LHCN-M2 (cell line): ENCODE measurements around the gene TERT. TPM values are rescaled to one million over a fixed set of nuclear protein-coding genes. Genes with fewer than 3 reads are reported as not detected.
"Not testable (repeated sequence)": the region's sequence is repeated elsewhere in the genome, so short reads cannot be mapped to it uniquely, and the experiment has no call there.

ENCODE experiments used
- DNase-seq: peaks from one replicate; pipeline ENCODE4 v3.0.0-alpha.2; 2012; ENCODE audit warnings: low read depth
- total RNA-seq: library from RNA; depleted of rRNA; stranded (reverse); fragments of >200 nt; gene quantifications from 2 replicates; pipeline ENCODE4 v1.2.3, GENCODE V29; 2014

Gene TERT
- total RNA-seq, 1 experiment from 2014 or later = 173 TPM

DNA sequence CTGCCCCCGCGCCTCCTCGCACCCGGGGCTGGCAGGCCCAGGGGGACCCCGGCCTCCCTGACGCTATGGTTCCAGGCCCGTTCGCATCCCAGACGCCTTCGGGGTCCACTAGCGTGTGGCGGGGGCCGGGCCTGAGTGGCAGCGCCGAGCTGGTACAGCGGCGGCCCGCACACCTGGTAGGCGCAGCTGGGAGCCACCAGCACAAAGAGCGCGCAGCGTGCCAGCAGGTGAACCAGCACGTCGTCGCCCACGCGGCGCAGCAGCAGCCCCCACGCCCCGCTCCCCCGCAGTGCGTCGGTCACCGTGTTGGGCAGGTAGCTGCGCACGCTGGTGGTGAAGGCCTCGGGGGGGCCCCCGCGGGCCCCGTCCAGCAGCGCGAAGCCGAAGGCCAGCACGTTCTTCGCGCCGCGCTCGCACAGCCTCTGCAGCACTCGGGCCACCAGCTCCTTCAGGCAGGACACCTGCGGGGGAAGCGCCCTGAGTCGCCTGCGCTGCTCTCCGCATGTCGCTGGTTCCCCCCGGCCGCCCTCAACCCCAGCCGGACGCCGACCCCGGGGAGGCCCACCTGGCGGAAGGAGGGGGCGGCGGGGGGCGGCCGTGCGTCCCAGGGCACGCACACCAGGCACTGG lies 548 bp downstream of the TERT start:
- peak; percentile 46 for DNase-seq

DNA sequence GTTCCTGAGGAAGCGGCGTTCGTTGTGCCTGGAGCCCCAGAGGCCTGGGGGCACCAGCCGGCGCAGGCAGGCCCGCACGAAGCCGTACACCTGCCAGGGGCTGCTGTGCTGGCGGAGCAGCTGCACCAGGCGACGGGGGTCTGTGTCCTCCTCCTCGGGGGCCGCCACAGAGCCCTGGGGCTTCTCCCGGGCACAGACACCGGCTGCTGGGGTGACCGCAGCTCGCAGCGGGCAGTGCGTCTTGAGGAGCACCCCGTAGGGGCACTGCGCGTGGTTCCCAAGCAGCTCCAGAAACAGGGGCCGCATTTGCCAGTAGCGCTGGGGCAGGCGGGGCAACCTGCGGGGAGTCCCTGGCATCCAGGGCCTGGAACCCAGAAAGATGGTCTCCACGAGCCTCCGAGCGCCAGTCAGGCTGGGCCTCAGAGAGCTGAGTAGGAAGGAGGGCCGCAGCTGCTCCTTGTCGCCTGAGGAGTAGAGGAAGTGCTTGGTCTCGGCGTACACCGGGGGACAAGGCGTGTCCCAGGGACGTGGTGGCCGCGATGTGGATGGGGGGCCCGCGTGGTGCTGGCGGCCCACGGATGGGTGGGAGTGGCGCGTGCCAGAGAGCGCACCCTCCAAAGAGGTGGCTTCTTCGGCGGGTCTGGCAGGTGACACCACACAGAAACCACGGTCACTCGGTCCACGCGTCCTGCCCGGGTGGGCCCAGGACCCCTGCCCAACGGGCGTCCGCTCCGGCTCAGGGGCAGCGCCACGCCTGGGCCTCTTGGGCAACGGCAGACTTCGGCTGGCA lies 1.3 kb downstream of the TERT start:
- DNase-seq = peak; percentile 57

DNA sequence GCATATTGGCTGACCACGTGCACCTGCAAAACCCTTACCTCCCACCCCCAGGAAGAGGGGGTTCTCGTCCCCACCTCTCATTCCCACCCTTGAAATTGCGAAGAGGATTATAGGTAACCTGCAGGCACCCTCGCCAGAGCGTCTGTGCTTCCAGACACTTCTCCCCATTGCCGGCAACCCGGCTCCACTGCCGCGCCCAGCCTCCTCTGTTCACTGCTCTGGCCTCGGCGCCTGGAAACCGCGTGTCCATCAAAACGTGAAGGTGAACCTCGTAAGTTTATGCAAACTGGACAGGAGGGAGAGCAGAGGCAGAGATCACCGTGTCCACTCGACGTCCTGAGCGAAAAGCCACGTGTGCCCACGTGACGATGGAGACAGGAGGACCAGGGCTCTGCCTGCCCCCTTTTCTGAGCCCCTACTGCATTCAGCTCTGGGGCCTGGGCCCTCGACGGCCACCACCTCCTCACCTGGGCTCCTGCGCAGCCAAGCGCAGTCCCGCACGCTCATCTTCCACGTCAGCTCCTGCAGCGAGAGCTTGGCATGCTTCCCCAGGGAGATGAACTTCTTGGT lies 1.9 kb downstream of the TERT start:
- peak; percentile 58 for DNase-seq

DNA sequence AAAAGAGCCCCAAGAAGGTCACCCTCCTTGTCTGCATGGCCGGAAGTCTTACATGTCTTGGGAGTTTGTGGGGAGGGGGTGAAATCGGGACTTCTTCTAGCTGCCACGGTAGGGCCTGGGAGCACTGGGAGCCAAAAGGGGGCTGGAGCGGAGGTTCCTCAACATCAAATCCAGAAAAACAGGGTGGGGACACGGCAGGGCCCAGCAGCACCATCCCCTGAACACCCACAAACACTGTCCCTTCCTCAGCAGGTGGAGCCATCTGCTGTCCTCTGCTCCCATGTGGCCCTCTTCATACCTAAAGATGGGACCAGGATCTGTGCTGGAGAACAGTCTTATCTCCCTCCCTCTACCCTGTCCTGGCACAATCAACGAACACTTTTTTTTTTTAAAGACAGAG lies 2.7 kb downstream of the TERT start:
- no peak for DNase-seq

DNA sequence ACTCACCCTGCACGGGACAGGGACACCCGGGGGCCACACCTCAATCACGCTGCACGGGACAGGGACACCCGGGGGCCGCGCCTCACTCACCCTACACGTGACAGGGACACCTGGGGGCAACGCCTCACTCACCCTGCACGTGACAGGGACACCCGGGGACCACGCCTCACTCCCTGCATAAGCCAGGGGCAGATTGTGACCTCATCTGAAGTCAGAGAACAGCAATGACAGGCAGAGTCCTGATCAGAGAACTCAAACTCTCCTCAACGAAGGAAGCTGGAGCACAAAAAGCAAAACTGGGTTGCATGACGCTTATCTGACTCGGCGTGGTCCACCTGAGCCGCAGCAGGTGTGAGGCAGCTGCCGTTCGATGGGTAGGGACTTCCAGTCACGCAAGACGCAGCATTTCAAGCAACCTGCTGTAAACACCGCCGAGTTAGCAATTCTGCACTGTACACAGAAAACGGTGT lies 3.2 kb downstream of the TERT start:
- no peak for DNase-seq

DNA sequence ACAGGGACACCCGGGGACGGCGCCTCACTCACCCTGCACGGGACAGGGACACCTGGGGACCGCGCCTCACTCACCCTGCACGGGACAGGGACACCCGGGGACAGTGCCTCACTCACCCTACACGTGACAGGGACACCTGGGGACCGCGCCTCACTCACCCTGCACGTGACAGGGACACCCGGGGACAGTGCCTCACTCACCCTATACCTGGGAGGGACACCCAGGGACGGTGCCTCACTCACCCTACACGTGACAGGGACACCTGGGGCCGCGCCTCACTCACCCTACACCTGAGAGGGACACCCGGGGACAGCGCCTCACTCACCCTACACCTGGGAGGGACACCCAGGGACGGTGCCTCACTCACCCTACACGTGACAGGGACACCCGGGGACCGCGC lies 3.9 kb downstream of the TERT start:
- not testable (repeated sequence) for DNase-seq

DNA sequence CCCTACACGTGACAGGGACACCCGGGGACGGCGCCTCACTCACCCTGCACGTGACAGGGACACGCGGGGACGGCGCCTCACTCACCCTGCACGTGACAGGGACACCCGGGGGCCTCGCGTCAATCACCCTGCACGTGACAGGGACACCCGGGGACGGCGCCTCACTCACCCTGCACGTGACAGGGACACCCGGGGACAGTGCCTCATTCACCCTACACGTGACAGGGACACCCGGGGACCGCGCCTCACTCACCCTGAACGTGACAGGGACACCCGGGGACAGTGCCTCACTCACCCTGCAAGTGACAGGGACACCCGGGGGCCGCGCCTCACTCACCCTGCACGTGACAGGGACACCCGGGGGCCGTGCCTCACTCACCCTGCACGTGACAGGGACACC lies 5.3 kb downstream of the TERT start:
- not testable (repeated sequence) for DNase-seq

DNA sequence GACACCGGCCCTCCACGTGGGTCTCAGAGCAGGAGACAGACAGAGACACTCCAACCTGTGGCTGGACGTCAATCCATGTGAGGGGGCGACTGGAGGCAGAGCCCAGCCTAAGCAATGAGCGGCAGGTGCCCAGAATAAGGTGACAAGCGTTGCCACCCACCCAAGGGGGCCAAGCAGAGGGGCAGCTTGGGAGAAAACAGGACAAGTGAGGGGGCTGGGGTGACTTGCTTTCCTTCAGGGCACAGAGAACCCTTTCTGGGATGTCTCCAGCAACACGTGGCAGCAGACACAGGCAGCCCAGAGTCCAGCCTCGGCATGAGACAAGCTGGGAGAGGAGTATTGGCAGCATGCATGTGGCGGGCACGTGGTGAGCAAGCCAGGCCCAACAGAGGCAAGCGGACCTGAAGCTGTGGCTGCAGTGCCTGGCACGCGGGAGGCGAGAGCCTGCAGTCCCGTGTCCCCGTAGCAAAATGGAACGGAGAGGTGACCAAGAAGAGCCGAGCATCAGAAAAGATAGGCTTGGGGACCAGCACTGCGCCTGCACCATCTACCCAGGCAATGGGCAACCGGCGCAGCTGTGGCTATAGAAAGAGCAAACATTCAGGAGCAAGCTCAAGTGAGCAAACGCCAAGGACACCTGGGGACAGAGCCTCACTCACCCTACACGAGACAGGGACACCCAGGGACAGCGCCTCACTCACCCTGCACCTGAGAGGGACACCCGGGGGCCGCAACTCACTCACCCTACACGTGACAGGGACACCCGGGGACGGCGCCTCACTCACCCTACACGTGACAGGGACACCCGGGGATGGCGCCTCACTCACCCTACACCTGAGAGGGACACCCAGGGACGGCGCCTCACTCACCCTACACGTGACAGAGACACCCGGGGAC lies 6.2 kb downstream of the TERT start:
- DNase-seq = no peak

DNA sequence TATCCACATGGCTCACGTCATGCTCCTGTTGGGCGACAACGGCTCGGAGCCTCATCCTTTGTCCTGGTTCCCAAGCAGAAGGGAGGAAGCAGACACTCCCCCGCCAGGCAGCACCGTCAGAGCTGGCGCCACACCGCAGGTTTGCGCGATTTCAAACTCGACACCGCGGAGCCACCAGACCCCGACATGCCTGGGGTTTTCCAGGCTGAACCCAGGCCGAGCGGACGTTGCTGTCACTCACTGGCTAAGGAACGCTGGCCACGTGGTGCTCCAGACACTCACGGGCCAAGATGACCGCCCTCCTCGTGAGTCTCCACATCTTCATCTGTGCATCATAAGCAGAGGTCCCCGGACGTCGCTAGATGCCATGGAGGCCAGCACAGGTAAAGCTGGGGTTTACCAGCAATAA lies 9.0 kb downstream of the TERT start:
- DNase-seq = no peak

DNA sequence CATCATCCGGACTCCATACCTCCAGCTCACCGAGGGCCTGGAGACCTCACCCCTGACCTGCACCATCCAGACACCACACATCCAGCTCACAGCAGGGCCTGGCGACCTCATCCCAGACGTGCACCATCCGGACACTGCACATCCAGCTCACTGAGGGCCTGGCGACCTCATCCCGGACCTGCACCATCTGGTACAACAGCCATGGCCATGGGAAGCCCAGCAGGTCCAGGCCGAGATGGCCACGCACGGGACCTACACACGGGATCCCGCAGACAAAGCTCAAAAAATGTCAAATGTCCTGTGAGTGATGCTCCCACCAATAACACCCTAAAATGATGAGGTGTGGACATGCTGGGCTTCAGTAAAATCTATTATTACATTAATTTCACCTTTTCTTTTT lies 9.7 kb downstream of the TERT start:
- no peak for DNase-seq

DNA sequence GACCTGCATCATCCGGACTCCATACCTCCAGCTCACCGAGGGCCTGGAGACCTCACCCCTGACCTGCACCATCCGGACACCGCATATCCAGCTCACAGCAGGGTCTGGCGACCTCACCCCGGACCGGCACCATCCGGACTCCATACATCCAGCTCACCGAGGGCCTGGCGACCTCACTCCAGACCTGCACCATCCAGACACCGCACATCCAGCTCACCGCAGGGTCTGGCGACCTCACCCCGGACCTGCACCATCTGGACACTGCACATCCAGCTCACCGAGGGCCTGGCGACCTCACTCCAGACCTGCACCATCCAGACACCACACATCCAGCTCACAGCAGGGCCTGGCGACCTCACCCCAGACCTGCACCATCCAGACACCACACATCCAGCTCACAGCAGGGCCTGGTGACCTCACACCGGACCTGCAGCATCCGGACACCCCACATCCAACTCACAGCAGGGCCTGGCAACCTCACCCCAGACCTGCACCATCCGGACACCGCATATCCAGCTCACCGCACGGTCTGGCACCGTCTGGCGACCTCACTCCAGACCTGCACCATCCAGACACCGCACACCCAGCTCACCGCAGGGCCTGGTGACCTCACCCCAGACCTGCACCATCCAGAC lies 10.4 kb downstream of the TERT start:
- DNase-seq = not testable (repeated sequence)

DNA sequence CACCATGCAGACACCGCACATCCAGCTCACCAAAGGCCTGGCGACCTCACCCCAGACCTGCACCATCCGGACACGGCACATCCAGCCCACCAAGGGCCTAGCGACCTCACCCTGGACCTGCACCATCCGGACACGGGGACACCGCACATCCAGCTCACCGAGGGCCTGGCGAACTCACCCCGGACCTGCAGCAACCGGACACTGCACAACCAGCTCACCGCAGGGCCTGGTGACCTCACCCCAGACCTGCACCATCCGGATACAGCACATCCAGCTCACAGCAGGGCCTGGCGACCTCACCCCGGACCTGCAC lies 11.2 kb downstream of the TERT start:
- not testable (repeated sequence) for DNase-seq

DNA sequence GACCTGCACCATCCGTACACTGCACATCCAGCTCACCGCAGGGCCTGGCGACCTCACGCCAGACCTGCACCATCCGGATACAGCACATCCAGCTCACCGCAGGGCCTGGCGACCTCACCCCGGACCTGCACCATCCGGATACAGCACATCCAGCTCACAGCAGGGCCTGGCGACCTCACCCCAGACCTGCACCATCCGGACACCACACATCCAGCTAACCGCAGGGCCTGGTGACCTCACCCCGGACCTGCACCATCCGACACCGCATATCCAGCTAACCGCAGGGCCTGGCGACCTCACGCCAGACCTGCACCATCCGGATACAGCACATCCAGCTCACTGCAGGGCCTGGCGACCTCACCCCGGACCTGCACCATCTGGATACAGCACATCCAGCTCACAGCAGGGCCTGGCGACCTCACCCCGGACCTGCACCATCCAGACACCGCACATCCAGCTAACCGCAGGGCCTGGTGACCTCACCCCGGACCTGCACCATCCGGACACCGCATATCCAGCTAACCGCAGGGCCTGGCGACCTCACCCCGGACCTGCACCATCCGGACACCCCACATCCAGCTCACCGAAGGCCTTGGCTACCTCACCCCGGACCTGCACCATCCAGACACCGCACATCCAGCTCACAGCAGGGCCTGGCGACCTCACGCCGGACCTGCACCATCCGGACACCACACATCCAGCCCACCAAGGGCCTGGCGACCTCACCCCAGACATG lies 11.7 kb downstream of the TERT start:
- not testable (repeated sequence) for DNase-seq

DNA sequence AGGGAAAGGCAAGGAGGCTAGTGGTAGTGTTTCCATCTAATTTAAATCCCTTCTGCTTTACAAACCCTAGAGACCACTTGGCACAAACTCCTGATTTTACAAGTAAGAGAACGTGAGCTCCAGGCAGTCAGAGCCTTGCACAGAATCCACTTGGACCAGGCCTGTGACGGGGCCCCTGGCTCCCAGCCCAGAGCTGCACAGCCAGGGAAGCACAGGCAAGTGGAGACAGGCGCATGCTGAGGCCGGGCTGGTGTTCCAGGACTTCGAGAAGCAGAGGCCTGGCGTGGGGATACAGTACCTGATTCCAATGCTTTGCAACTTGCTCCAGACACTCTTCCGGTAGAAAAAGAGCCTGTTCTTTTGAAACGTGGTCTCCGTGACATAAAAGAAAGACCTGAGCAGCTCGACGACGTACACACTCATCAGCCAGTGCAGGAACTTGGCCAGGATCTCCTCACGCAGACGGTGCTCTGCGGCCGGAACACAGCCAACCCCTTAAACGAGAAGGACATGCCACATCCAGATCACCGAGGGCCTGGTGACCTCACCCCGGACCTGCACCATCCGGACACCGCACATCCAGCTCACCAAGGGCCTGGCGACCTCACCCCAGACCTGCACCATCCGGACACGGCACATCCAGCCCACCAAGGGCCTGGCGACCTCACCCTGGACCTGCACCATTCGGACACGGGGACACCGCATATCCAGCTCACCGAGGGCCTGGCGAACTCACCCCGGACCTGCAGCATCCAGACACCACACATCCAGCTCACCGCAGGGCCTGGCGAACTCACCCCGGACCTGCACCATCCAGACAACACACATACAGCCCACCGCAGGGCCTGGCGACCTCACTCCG lies 12.5 kb downstream of the TERT start:
- peak; percentile 52 for DNase-seq

DNA sequence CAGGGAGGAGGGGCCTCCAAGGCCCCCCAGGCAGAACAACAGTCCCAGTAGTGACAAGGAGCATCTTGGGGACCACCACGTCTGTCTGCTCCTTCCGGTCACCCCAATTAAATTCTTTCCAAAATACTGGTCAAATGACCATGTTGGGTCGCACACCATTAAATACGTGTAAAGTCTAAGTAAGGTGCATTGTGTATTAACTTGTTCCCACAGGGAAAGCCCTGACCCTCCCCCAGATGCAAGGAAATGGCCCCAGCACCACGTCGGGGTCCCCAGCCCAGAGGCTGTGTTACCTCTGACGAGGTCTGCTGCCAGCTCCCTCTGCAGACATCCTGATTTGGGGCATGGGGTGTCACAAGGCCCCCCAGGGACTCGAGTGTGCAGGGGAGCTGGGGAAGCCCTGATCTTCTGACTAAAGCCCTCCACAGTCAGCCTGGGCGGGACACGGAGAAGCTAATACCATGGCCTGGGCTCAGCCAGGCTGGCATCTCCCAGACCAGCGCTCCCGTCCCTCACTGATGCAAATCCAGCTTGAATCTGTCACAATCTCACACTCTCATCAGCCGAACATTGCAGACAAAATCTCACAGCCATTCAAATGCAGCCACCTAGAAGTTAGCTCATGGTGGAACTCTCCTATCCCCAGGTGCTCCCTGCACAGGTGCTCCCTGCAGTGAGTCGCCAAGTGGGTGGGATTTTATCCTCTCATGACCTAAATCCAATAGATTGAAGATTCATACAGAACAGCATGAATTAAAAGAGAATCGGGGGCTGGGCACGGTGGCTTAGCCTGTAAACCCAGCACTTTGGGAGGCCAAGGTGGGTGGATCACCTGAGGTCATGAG lies 13.6 kb downstream of the TERT start:
- DNase-seq = no peak

DNA sequence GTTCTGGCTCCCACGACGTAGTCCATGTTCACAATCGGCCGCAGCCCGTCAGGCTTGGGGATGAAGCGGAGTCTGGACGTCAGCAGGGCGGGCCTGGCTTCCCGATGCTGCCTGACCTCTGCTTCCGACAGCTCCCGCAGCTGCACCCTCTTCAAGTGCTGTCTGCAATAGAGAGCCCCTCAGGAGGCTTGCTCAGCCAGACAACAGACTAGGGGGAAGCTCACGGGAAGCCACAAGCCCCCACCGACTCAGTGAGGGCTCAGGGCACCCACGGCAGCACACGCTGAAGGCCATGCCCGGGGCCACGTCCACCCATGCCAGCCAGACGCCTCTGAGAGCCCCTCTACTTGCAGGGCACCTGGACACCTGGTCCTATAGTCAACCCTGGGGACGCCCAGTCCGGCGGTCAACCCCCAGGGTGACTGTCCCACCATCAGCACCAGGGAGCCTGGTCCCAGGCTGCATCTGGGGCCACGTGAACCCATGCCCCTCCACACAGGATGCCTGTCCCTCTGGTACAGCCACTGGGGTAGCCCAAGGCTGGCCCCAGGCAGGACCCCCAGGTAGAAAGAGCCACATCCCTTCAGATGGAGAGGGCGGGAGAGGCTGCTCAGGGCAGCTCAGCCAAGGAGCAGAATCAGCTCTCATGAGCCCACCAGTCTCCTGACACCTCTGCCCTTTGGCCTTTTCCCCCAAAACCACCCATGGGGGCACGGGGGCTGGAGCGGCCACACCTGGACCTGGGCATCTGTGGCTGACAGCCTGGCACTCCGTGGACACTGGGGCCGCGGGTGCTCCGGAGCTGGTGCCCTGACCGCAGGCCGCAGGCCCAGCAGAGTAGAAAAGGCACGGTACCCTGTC lies 14.5 kb downstream of the TERT start:
- peak; percentile 49 for DNase-seq

DNA sequence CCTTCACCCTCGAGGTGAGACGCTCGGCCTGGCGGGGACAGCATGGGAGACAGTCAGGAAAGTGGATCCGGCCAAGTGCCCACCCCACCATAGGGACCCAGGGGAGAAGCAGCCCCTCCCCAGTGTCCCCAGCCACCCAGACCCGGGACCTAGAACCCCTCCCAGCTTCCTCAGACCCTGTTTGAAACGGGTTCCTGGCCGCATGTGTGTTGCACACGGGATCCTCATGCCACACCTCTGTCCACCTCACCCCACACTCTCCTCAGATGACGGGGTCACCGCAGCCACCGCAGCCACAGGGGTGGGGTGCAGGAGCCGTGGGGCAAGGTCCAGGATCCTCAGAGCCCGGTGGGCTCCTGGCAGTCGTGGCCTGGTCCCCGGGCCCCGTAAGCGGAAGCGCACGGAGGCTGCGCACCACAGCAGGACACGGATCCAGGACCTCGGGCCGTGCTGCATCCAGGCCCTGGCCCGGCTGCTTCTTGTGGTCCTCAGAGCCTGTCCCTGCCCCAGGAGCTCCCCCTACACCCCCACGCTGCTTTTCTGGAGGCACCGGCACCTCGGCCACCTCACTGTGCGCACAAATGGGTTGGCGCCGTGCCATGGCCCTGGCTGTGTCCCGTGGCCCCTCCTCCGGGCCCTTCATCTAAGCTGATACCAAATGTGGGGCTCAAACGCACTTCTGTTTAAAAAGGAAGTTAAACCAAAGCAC lies 15.3 kb downstream of the TERT start:
- DNase-seq = no peak
